SK-N-SH (cell line): ENCODE measurements around the gene SLC7A14.

ENCODE experiments used
- CTCF ChIP-seq: fragments of 200-600 bp; sonication (generic); IDR thresholded peaks from 2 replicates; pipeline ENCODE4 v1.6.1; 2017; ENCODE audit warnings: antibody characterized with exemption, mild to moderate bottlenecking, moderate library complexity
- EP300 ChIP-seq, 2 experiments: IDR thresholded peaks; 2 replicates each; pipeline versions ENCODE4 v1.4.0 to v1.6.1; 2012; ENCODE audit warnings: borderline replicate concordance in 1 of 2, low read depth in 1 of 2, low read length in 1 of 2
- EZH2phosphoT487 ChIP-seq: fragments of 200-600 bp; sonication (generic); IDR thresholded peaks from 2 replicates; pipeline ENCODE4 v1.6.1; 2017; ENCODE audit warnings: low read depth, mixed run types, mild to moderate bottlenecking, antibody characterized with exemption, moderate library complexity, borderline replicate concordance
- POLR2AphosphoS5 ChIP-seq: IDR thresholded peaks from 2 replicates; pipeline ENCODE4 v1.6.1; 2012; ENCODE audit warnings: low read depth, low read length
- RFX5 ChIP-seq: IDR thresholded peaks from 2 replicates; pipeline ENCODE4 v1.6.1; 2012; ENCODE audit warnings: mild to moderate bottlenecking, improper control_type of control experiment, low read length
- TAF1 ChIP-seq: IDR thresholded peaks from 2 replicates; pipeline ENCODE4 v1.6.1; 2012; ENCODE audit warnings: low read depth, mild to moderate bottlenecking, low read length, moderate library complexity, borderline replicate concordance
- YY1 ChIP-seq: IDR thresholded peaks from 2 replicates; pipeline ENCODE4 v1.4.0; 2012; ENCODE audit warnings: low read depth, mild to moderate bottlenecking

GRCh38 chr3:170633573-170633972 is 47.7 kb upstream of the SLC7A14 start:
- no peak for TF ChIP-seq POLR2AphosphoS5
- TF ChIP-seq CTCF = no peak
- no peak for TF ChIP-seq RFX5
- no peak for TF ChIP-seq EZH2phosphoT487
- TF ChIP-seq TAF1 = no peak
- no peak for TF ChIP-seq YY1
- no peak for TF ChIP-seq EP300 (IDR thresholded peaks at IDR 0.05; ENCODE audit: borderline replicate concordance in 1 of 2, low read depth in 1 of 2, low read length in 1 of 2)
